22Rv1 (cell line): ENCODE data around the gene SUDS3.
A peak's percentile ranks its signal among the peaks of the same experiment; 100 is the strongest.

Experiments used
- H3K27ac ChIP-seq: fragments of 450-650 bp; 2 replicates; pipeline ENCODE4 v1.5.1; 2017
- ZFX ChIP-seq: fragments of 450-650 bp; IDR thresholded peaks from 2 replicates; pipeline ENCODE4 v1.6.1; 2017; ENCODE audit warnings: antibody characterized with exemption, borderline replicate concordance
- TF ChIP-seq, protein P1 (sequence below): fragments of 450-650 bp; IDR thresholded peaks from 2 replicates; pipeline ENCODE4 v1.5.1; 2017; ENCODE audit warnings: mild to moderate bottlenecking

Gene SUDS3

DNA sequence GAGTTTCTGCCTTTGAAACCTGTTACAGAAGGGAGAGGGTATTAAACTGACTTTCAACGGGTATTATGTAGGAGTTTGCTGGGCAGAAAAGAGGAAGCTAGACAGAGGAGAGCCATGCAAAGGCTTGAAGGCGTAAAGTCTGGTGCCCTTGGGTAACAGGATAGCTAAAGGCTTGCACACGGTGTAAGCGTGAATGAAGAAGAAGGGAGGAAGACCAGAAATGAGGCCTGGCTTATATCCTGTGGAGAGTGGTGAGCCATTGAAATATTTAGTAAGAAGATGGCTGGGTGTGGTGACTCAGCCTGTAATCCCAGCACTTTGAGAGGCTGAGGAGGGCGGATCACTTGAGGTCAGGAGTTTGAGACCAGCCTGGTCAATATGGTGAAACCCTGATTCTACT is 22.6 kb downstream of the SUDS3 start:
- H3K27ac ChIP-seq: 0 out of 2 replicates have a peak overlapping the region, but pooled peaks have one; percentile 22
- TF ChIP-seq, protein P1, sequence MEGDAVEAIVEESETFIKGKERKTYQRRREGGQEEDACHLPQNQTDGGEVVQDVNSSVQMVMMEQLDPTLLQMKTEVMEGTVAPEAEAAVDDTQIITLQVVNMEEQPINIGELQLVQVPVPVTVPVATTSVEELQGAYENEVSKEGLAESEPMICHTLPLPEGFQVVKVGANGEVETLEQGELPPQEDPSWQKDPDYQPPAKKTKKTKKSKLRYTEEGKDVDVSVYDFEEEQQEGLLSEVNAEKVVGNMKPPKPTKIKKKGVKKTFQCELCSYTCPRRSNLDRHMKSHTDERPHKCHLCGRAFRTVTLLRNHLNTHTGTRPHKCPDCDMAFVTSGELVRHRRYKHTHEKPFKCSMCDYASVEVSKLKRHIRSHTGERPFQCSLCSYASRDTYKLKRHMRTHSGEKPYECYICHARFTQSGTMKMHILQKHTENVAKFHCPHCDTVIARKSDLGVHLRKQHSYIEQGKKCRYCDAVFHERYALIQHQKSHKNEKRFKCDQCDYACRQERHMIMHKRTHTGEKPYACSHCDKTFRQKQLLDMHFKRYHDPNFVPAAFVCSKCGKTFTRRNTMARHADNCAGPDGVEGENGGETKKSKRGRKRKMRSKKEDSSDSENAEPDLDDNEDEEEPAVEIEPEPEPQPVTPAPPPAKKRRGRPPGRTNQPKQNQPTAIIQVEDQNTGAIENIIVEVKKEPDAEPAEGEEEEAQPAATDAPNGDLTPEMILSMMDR: no peak
- no peak for TF ChIP-seq ZFX

GRCh38 chr12:118402251-118402650 is 25.9 kb downstream of the SUDS3 start:
- TF ChIP-seq, protein P1: no peak
- TF ChIP-seq ZFX: no peak
- peak overlapping the region; percentile 63 for H3K27ac ChIP-seq

- no peak for TF ChIP-seq ZFX
- TF ChIP-seq, protein P1: peak; percentile 96
- peak overlapping the region; percentile 63 for H3K27ac ChIP-seq
These were observed 28.6 kb downstream of the SUDS3 start for GRCh38 chr12:118404876-118405521.

DNA sequence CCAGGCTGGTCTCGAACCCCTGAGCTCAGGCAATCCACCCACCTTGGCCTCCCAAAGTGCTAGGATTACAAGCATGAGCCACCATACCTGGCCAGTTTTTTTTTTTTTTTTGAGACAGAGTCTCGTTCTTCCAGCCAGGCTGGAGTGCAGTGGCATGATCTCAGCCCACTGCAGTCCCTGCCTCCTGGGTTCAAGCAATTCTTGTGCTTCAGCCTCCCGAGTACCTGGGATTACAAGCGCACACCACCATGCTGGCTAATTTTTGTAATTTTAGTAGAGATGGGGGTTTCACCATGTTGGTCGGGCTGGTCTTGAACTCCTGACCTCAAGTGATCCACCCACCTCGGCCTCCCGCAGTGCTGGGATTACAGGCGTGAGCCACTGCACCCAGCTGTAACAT is 31.9 kb downstream of the SUDS3 start:
- peak overlapping the region; percentile 63 for H3K27ac ChIP-seq

DNA sequence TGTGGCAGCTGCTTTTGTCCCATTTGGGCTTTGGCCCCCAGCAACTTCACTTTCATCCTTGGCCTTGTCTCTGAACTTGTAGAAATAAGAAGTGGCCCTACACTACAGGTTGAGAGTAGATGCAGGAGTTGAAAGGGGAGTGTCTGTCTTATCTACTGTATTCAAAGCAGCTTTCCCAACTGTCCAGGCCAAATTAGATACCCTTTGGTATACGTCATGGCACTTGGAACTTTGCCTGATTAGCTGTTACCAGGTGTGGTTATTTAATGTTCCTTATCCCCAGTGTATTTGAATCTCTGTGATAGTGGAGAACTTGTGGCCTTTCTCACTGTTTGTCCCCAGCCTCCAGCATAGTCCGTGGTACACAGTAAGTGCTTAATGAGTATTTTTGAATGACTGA is 33.5 kb downstream of the SUDS3 start:
- H3K27ac ChIP-seq: peak overlapping the region; percentile 63
- TF ChIP-seq, protein P1: no peak
- TF ChIP-seq ZFX: no peak

GRCh38 chr12:118417942-118418341 is 41.6 kb downstream of the SUDS3 start:
- TF ChIP-seq ZFX: no peak
- TF ChIP-seq, protein P1: no peak
- peak overlapping the region; percentile 55 for H3K27ac ChIP-seq

DNA sequence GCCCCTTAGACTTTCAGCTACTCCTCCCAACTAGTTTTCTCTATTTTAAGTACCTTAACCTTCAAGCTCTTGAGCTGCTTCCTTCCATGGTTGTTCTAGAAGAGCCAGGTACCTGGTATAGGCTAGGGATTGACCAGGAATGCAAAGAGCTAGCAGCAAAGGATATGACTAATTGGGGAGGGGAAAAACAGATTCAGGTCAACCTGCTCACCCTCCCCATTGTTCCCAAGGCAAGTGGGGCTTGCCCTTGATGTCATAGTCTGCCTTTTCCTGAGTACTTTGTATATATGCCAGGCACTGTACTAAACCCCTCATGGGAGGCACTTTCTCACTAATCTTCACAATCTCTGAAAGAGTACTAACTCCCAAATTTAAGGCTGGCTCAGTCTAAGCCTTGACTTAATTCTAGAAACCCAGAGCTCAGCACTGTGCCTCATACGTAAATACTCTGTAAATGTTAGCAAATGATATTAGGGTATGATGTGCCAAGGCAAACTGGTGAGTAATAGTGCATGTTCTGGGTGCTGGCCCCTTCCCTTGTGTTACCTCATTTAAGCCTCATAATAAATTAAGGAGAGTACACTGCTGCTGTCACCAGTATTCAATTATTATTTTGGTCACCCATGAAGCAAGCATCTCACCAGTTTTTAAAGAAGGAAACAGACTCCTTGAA is 42.2 kb downstream of the SUDS3 start:
- peak overlapping the region; percentile 55 for H3K27ac ChIP-seq
- TF ChIP-seq, protein P1: no peak
- no peak for TF ChIP-seq ZFX
